HCEC 1CT (cell line): ENCODE results near the gene PRKCZ.

Experiments
- DNase-seq: peaks from one replicate; pipeline ENCODE4 v3.0.0-alpha.2; 2017

PRKCZ gene

GRCh38 chr1:2214541-2215241, 164.5 kb downstream of the PRKCZ start:
- DNase-seq: no peak

- no peak for DNase-seq
Measured at GRCh38 chr1:2215329-2215728, 165.1 kb downstream of the PRKCZ start.

DNA sequence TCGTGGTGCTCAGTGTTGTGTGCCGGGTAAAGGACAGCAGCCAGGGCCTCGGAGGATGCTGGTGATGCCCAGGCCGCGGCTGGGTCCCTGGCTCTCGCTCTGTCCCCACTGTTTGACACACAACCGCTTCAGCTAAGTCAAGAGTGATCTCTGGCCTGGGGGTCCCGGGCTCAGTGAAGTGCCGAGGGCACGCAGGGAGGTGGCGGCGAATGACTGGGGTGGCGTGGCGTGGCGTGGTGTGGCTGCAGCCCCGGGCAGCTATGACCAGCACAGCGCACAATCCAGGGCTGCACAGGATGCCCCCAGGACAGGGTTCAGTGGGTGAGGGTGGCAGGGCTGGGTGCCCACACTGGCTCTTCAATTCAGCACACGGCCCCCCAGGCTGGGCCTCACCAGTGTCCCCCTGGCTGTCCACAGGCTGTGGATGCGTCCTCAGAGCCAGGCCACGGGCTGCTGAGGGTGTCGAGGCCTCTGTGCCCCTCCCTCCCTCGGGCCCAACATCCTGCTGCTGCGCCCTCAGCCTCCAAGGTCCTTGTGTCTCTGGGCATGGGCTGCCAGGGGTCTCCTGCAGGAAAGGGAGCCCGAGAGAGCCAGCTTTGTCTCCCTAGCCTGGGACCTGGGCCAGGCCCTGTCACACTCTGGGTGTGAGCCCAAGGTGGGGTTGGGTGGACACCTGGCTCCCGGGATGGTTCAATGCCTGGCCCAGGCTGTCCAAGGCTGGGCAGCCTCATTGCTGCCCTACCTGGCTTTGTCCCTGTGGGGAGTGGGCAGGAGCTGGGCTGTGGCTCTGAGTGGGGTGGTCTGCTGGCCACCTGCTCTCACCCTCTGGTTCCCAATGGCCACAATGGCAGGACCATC, 165.9 kb downstream of the PRKCZ start:
- no peak for DNase-seq

GRCh38 chr1:2216767-2217058, 166.5 kb downstream of the PRKCZ start:
- DNase-seq: no peak

DNA sequence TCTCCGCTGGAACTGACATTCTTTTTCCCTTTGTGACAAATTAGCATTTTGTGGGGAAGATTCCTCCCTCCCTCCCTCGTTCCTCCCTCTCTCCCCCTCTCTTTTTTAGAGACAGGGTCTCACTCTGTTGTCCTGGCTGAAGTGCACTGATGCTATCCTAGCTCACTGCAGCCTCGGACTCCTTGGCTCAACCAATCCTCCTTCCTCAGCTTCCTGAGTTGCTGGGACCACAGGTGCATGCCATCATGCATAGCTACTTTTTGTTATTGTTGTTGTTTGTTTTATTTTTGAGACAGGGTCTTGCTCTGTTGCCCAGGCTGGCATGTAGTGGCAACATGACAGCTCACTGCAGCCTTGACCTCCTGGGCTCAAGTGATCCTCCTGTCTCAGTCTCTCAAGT, 171.1 kb downstream of the PRKCZ start:
- DNase-seq: no peak

DNA sequence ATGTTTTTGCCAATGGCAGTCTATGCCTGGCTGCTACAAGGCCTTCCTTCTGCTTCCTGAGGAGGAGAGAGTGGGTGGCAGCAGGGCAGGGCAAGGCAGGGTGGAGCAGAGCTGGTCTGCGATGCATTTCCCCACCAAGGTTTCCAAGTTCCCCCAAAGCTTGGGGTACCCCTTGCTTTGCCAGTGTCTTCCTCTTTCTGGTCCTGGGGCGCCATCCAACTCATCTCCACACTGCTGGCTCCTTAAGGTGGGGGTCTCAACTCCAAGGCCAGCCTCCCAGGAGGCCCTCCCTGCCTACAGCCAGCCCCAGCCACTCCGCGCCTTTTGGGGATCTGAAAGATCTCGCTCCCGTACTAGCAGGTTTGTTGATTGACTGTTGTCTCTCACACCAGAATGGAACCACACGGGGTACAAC, 174.0 kb downstream of the PRKCZ start:
- DNase-seq: no peak

DNA sequence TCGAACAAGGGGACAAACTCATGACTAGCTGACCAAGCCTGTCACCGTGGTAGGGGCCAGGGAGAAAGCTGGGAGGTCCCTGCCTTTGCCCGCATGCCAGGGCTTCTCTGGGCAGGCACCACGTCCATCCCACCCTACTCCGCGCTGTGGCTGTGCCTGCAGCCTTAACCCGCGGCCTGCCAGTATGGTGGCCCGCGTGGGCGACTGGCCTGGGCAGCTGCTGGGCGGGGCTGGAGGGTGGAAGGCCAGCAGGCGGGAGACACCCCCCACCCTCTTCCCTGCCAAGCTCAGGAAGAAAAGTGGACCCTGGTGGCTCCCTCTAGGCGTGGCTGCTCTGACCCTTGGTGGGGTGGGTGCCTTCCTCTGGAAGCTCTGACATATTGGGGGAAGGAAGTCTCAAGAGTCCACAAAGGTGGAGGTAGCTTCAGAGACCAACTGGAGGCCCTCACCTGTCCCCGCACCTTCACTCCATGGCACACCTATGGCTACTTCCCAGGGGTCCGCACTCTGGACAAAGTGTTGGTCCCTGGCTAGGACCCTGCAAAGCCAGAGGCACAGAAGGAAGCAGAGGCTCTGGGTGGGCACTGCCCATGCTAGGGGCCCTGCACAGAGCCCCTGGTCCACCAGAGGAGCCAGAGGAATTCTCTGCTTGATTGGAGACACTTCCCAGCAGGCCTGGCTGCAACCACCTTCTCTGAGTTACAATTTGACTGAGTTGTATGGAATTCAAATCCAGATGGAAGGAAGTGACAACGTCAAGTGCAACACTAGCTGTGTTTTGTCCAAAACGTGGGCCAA, 174.6 kb downstream of the PRKCZ start:
- DNase-seq: no peak

DNA sequence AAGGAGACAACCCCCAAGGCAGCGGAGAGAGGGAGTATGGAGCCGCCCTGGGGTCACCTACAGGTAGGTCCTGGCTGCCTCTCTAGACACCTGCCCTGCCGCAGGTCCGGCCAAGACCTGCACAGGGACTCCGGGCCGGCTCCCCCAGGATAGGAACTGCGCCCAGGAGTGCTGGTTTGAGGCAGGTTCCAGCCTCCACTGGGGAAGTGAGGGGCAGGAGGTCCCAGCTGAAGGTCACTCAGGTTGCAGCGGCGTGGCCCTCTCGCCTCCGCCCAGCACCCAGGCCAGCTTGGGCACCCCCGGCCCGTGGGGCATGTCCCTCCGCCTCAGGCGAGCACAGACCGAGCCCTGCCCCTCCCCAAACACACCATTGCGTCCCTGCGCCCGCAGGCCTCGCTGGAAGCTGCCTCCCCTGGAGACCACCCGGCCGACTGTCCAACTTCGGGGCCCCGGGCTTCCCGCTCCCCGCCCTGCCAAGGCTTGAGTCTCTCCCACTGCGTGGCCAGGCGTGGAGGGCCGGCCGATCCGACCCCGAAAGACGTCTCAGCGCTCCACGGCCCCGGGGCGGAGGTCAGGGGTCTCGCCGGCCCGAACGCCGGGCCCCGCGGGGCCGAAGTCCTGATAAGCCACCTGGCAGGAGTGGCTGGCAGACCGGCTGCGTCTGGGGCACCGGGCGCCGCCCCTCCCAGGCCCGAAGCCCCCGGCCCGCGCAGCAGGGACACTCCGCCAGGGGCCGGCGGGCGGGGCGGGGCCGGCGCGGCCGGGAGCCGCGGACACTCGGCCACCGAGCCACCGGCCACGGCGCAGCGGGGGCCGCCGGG, 176.5 kb downstream of the PRKCZ start:
- no peak for DNase-seq

- DNase-seq: peak; percentile 97
Measured at GRCh38 chr1:2227346-2228156, 177.3 kb downstream of the PRKCZ start.

GRCh38 chr1:2228157-2228594, 178.0 kb downstream of the PRKCZ start, which contains the start of gene SKI:
TSS of gene SKI (plus strand) at chr1:2228319. CDS start at chr1:2228767, 448 bp downstream.
- no peak for DNase-seq

DNA sequence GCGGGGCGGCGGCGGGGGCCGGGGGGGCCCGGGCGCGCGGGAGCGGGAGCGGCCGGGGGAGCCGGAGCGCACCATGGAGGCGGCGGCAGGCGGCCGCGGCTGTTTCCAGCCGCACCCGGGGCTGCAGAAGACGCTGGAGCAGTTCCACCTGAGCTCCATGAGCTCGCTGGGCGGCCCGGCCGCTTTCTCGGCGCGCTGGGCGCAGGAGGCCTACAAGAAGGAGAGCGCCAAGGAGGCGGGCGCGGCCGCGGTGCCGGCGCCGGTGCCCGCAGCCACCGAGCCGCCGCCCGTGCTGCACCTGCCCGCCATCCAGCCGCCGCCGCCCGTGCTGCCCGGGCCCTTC, 178.5 kb downstream of the PRKCZ start:
- DNase-seq: no peak

- peak; percentile 72 for DNase-seq
Measured at GRCh38 chr1:2229037-2229864, 179.0 kb downstream of the PRKCZ start.

DNA sequence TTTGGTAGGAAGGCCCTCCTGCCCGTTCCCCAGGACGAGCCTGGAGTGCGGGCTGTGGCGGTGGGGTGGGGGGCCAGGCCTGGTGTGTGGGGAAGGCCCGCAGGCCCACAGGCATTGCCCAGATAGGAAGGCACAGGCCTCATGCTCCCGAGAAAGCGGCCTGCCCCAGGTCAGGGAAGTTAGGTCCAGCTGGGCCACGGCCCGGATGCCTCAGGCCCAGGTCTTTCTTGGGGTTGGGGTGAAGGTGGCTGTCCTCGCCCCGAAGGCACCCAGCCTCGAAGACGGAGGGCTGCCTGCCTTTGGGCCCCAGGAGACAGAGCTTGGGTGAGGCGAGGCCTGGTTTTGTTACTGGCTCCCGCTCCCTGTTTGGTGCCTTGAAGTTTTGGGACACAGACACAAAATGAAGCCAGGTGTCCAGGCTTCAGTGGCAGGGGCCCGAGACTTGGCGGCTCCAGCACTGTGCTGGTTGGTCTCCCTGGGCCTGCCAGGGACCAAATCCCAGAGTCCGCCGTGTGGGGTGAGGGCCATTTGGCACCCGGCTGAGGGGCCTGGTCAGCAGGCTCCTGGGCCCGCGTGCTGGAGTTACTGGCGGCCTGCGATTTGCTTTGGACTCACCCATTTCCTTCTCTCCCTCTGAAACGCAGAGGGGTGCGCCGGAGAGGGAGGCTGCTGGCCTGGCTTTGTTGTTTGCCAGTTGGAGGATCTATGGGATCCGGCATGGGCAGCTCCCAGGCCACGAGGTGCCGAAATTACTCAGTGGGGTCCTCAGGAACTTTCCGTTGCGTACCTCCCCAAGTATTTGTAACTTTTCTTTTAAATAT, 179.9 kb downstream of the PRKCZ start:
- DNase-seq: peak; percentile 57

- DNase-seq: no peak
Measured at GRCh38 chr1:2230781-2231531, 180.7 kb downstream of the PRKCZ start.

- DNase-seq: peak; percentile 79
Measured at GRCh38 chr1:2231532-2232254, 181.5 kb downstream of the PRKCZ start.

DNA sequence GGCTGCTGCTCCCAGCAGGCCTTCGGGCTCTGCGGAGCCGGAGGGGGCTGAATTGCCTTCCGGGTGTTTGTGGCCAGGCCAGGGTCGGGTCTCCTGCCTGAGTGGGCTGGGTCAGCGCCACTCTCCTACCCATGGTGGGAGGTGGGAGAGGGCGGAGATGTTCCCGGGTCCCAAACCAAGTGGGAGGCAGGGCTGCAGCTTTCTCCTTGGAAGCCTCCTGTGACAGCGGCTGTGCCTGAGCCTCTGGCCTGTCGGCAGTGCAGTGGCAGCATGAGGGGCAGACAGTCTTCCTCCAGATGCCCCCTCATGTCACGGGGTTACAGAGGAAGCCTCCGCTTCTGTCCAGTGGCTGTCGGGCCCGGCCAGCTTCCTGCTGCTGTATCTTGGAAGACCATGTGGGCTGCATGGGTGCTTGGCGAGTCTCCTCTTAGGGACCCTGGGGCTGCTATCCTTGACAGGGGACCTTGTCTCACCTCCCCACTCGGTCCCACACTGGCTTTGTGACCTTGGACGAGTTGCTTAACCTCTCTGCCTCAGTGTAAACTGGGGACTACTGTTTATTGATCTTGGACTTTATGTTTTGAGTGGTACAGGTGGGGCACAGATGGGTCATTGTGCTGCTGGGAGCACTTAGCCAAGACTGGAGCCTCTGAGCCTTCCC, 182.2 kb downstream of the PRKCZ start:
- no peak for DNase-seq

DNA sequence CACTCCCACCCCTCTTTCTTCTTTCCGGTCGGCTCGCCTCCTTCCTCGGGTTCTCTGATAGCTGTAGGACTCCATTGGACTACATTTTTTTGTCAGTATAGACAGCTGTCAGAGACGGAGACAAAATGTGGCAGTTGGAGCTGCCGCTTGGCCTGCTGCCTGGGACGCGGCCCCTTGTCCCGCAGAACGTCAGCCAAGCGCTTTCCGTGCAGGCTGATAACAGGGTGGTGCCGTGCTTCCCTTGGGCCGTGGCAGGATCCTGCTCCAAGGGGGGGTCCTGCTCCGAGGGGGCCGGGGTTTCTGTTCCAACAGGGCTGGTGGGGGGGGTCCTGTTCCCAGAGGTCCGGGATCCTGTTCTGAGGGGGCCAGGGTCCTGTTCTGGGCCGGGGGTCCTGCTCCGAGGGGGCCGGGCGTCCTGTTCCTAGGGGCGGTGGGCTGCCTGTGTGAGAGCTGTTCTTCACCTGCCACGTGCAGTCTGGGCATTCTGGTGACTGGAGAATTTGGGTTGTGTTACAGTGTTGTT, 182.8 kb downstream of the PRKCZ start:
- DNase-seq: no peak

DNA sequence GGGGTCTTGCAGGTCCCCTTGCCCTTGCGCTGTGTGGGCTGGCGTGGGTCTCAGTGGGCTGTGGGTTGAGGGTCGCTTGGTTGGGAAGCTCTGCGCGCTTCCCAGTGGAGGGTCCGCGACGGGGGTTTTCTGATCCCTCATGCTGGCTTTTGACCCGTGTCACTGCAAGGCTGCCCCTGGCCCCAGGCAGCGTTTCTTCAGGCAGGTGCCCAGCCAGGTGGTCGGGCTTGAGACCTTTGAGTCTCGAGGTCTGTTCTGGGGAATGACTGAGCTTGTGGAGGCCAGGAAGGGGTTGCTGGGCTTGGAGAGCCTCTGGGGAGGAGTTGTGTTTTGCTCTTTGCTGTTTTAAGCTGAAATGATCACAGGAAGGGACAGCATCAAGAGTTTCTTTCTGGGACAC, 183.3 kb downstream of the PRKCZ start:
- no peak for DNase-seq
